Activated T-helper 9 cell treated with anti-CD3 and anti-CD28 coated beads, Interleukin-2, amount 50 U/mL, for 16 hours (primary cell): ENCODE data around the gene TRIM44.
"Not testable (repeated sequence)": the region's sequence is repeated elsewhere in the genome, so short reads cannot be mapped to it uniquely, and the experiment has no call there.

Source experiments
- DNase-seq: peaks from one replicate; pipeline ENCODE4 v3.0.0-alpha.2; 2020; ENCODE audit warnings: low read depth

The TRIM44 gene

DNA sequence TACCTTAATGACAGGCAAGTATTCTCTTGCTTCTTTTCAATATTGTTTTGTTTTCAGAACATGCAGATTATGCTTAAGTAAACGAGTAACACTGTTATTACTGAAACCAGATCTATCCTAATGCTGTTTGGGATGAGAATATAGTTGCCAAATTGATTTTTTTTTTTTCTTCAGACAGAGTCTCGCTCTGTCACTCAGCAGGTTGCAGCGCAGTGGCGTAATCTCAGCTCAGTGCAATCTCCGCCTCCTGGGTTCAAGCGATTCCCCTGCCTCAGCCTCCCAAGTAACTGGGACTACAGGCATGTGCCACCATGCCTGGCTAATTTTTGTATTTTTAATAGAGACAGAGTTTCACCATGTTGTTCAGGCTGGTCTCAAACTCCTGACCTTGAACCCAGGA is 91.0 kb downstream of the TRIM44 start:
- not testable (repeated sequence) for DNase-seq

DNA sequence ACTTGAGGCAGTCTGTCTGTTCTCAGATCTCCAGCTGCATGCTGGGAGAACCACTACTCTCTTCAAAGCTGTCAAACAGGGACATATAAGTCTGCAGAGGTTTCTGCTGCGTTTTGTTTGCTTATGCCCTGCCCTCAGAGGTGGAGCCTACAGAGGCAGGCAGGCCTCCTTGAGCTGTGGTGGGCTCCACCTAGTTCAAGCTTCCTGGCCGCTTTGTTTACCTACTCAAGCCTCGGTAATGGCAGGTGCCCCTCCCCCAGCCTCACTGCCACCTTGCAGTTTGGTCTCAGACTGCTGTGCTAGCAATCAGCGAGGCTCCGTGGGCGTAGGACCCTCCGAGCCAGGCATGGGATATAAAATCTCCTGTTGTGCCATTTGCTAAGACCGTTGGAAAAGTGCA is 97.4 kb downstream of the TRIM44 start:
- not testable (repeated sequence) for DNase-seq

DNA sequence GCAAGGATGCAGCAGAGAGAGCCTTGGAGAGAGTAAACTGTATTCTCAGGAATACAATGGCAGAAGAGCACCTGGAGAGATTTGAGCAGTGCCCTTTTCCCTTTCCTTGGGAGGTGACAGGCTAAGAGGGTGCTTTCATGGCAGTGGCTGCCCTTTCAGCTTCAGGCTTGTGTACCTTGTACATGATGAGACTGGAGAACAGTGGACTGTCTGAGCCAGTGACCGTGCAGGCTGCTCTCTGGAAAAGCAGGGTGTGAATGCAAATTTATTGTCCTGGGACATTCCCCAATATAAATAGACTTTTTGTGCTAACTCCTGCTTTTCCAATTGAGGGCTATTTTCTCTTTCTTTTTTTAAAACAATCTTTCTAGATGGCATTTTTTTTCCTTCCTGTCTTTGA is 99.3 kb downstream of the TRIM44 start:
- DNase-seq, result no peak

DNA sequence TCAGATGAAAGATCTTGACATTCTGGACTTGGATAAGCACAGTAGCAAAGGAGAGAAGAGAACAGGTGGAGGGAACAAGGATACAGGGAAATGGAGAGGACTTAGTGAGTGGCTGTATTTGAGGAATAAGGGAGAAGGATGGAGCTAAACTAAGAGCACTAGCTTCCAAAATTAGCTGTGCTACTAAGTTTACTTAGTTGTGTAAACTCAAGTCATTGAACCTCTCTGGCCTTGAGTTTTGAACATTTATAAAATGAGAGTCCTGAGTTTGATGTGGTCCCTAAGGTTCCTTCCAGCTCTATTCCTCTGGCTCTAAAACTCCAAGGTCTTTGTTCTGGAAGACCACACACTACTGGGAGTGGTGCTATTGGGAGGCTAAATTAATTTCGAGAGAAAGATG is 100.7 kb downstream of the TRIM44 start:
- DNase-seq, result no peak

DNA sequence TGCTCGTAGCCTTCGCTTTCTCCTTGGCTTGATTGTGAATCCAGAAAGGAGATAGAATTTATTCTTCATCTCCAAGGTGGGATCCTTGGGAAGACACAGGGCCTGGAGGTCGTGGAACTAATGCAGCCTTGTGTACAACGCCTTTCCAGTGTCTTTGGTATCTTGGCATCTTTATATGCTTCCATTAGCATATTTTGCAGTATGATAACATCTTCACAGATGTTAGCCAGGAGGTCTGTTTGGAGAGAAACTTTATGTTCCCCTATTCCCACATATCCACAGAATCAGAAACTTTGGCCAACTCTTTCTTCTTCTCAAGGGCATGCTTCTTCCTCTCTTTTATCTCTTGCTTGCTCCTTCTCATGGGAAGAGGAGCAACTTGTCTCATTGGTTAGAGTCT is 101.2 kb downstream of the TRIM44 start:
- DNase-seq, result no peak

DNA sequence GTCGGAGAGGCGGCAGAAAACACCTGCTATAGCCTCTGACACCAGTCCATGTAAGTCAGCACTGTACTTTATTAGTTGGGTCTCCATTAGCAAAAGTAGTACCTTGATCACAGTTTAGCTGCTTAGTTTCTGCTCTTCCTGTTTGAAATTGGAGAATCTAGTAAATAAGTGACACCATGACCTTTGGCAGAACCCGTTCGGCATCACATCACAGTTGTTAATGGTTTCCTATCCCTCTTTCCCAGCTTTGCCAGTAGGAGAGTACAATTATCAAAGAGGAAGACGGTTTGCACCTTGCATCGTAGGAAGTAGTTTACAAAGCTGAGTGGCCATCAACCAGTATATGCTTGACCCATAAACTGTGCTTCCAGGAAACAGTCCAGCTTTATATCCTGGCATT is 101.8 kb downstream of the TRIM44 start:
- DNase-seq, result no peak

DNA sequence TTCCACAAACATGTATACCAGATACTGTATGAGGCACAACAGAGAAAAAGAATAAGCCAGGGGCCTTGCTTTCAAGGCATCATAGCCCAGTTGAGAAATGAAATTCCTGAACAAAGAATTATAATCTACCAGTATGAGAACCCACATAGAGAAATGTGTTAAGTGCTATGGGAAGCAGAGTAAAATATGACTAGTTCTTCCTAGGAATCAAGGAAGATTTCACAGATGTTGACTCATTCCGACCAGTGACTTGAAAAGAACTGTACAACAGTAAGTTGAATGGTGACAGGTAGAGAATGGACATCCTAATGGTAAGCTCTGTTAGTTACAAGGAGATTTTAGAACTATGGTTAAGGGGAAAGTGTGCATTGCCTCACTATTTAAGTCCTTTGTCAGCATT is 102.6 kb downstream of the TRIM44 start:
- no peak for DNase-seq

DNA sequence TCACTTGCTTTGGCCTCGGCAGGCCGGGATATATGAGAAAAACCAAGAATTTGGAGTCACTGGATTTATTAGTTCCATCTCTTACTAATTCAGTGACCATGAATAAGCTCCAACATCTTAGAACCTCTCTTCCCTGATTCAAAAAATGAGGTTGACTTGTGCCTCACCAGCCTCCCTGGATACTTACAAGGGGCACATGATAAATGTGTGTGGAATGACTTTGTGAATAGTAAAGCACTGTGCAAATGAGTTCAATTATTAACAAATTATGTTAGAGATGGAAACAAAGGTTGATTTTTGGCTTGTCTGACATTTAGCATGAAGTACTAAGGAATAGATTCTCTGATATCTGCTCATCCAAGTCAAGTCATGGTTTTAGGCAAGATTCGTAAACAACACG is 104.1 kb downstream of the TRIM44 start:
- DNase-seq, result no peak

DNA sequence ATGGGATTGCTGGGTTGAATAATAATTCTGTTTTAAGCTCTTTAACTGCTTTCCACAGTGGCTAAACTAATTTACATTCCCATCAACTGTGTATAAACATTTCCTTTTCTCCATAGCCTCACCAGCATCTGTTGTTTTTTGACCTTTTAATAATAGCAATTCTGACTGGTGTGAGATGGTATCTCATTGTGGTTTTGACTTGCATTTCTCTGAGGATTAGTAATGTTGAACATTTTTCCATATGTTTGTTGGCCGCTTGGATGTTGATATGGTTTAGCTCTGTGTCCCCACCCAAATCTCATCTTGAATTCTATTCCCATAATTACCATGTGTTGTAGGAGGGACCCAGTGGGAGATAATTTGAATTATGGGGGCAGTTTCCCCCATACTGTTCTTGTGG is 107.8 kb downstream of the TRIM44 start:
- DNase-seq, result not testable (repeated sequence)

DNA sequence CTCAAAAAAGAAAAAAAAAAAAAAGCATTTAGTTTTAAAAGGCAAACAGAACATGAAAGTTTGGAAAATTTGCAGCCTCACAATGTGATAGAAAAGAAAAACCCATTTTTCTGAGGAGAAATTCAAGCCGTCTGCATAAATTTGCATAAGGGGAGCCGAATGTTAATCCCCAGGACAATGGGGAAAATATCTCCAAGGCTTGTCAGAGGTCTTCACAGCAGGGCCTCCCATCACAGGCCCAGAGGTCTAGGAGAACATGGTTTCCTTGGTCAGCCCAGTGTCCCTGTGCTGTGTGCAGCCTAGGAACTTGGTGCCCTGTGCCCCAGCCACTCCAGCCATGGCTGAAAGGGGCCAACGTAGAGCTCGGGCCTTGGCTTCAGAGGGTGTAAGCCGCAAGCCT is 109.1 kb downstream of the TRIM44 start:
- DNase-seq, result no peak

DNA sequence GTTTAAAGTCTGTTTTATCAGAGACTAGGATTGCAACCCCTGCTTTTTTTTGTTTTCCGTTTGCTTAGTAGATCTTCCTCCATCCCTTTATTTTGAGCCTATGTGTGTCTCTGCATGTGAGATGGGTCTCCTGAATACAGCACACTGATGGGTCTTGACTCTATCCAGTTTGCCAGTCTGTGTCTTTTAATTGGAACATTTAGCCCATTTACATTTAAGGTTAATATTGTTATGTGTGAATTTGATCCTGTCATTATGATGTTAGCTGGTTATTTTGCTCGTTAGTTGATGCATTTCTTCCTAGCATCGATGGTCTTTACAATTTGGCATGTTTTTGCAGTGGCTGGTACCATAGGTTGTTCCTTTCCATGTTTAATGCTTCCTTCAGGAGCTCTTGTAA is 114.7 kb downstream of the TRIM44 start:
- not testable (repeated sequence) for DNase-seq

DNA sequence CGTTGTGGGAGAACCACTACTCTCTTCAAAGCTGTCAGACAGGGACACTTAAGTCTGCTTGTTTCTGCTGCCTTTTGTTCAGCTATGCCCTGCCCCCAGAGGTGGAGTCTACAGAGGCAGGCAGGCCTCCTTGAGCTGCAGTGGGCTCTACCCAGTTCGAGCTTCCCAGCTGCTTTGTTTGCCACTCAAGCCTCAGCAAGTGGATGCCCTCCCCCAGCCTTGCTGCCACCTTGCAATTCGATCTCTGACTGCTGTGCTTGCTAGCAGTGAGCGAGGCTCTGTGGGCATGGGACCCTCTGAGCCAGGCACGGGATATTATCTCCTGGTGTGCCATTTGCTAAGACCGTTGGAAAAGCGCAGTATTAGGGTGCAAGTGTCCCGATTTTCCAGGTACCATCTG is 116.4 kb downstream of the TRIM44 start:
- not testable (repeated sequence) for DNase-seq

DNA sequence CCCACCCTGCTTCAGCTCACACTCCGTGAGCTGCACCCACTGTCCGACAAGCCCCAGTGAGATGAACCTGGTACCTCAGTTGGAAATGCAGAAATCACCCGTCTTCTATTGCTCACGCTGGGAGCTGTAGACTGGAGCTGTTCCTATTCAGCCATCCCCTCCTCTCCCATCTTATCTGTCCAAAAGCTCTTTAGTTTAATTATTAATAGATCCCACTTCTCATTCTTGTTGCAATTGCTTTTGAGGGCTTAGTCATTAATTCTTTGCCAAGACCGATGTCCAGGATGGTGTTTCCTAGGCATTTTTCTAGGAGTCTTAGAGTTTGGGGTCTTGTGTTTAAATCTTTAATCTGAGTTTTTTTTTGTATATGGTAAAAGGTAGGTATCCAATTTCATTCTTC is 116.8 kb downstream of the TRIM44 start:
- DNase-seq, result no peak

DNA sequence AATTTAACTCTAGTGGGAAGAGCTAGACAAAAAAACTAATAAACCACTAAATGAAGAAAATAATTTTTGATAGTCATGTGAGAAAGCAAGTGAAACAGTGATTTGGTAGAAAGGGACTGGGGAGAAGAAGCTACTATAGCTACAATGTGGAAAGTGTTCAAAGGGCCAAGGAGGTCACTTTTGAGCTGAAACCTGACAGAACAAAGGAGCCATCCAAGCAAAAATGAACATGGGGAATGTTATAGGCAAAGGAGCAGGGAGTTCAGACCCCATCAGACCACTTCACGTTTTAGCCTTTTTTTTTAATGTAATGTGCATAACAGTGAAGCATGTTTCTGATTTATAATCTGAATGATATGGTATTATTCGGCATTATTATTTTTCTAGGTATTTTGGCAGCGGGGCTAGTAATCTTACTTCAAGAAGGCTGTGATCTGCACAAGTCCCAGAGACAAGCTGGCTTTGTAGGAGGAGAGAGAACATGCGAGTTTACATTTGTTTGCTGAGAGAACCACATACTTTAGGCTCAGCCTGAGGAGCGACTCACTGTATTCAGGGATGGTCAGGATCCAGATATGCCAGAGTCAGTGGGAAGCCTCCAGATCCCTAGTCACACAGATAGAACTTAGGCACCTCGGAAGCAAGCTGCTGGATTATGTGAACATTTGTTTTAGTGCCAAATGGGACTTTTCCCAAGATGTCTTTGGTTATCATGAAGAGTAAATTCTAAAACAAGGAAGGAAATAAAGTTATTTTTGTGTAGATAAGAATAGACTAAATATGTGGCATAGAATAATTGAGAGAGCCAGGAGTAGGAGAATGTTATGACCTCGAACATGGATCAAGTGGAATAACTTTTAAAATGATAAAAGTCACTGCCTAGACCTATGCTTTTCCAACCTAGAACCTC is 118.6 kb downstream of the TRIM44 start:
- DNase-seq, result no peak

DNA sequence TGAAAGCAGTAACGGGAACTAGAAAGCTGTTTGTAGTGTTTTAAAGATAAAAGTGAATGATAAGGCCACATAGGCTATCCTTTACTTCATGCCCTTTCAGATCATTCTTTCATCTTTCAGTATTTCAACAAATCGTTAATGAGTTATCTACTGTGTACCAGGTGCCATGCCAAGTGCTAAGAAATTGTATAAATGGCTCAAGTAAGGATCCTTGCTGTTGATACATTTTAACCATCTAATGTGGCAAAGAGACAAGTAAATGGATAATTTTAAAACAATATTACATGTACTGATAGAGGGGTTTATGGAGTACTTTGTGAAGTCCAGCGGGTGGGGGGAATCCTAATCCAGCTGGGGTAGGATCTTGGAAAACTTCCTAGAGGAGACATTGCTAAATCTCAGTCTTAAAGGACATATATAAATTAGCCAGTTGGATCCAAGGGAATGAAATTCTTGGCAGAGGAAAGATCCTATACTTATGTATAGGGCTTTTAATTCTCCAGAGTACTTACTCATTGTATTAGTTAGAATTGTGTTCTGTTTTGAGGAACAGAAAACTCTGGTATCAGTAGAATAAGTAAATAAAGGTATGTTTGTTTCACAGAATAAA is 119.4 kb downstream of the TRIM44 start:
- no peak for DNase-seq

DNA sequence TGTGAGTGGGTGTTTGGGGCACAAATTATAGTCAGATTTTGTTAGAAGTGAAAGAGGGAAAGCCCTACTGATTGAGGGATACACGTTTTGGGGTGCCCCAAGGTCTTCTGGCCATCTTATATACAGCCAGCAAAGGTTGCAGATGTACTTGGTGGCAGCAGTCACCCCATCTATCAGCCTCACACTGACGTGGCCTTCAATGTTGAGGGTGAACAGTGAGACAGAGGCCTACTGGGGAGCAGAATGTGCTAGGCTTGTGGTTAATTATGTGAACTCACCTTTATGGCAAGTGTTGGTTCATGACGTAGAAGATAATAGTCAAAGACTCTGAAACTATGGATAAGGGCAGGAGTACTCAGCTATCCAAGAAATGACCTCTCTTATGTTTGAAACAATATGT is 121.2 kb downstream of the TRIM44 start:
- DNase-seq, result no peak

DNA sequence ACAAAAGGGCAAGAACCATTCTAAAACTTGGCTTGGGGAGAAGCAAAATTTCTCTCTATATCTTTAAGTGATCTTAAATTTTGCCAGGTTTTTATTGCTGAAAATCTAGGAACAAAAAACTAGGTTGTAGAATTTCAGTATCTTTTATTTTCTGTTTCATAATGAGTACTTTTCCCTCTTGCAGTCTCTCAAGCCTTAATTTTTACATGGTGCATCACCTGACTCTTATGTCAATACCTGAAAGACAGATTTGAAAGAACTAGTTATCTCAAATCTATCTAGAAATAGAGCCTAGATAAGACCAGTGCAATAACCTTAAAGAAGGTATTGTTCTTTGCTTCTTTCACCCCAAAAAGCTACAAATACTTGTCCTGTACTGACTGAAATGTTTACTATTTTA is 122.1 kb downstream of the TRIM44 start:
- DNase-seq, result no peak

DNA sequence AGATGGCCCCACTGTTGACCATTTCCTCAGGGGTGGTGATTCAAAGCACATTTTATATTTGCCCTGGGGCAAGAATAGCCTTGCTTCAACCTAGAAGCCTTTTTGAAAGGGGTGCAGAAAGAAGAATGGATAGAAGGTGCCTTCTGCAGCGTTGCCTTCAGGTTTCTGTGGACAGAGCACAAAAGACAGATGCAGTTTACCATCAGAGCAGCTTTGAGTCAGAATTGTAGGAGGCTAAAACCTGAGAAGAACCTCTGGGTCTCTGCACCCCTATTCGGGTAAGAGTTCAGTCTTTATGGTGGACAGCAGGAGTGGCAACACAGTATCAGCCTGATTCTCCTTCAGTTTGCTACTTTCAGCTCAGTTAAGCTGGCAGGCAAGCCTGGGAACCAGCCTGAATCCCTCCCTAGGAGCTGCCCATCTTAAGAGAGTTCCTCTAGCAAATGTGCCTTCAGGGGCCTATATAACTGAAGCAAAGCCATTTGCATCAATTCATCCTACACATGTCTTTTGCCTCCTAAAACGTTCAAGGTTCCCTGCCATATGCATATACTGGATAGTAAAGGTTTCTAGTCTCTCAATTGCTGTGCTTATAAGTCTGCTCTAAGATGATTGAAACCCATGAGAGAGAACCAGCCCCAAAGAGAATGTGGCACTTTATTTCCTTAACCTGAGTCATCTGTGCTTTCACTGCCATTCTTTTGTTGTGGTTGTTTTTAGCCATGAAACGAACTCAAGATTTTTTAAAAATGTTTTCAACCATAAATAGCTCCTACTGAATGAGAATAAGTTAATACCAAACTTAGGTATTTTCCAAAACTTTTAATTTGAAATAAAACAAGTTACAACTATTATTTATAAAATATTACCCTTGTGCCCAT is 123.0 kb downstream of the TRIM44 start:
- no peak for DNase-seq

DNA sequence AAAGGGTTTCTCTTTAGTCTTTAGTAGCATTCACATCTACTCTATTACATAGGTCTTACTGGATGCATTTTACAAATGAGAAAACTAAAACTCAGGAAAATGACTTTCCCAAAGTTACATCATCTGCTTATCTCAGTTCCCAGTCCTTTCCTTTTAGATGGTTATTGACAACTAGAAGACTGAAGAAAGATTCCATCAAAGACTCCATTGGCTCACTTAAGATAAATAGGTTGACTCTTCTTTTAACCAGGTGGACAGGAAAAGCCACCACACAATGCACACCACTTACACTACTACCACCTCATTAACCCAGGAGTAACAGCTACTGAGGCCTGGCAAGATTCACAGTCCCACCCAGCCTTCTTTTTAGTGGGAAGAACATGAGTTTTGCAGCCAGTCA is 123.6 kb downstream of the TRIM44 start:
- DNase-seq, result no peak

DNA sequence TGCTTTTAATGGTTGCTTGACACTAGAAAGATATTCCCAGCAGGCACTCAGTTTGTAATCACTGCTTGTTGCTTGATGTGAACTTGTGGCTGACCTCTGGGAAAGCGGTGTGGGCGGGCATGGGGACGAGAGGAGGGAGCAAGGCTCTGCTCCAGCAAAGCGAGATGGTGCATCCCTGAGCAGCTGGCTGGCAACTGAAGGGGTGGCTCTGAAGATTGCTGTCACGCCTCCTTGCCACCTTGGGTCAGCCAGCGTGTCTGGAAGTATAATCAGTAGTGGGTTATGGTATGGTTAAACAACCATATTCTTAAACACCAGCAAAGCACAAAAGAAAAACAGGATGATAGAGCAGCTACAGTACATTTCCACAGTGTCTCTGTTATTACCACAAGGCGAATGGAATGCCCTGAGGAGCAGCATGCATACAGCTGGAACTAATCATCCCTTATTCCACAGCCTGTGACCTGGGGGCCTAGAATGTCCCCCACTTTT is 124.5 kb downstream of the TRIM44 start:
- no peak for DNase-seq

DNA sequence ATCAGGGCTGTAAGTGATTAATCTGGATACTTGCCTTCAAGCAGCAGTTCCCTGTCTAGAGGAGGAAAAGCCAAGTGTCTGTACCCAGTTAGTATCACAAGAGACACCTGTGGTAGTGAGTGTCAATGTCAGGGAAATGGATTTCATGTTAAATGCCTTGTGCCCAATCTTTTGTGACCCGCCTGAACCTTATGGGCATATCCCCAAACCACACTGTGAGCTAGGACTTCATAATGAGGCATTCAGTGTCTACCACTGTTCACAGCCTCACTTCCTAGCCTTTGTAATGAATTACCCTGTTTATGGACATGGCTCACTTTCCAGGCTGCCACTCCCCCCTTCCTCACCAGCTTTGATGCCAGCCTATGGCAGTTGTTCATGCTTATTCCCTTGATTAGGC is 125.1 kb downstream of the TRIM44 start:
- no peak for DNase-seq
